ENCODE data around the gene FBXL7.

FBXL7 gene

DNA sequence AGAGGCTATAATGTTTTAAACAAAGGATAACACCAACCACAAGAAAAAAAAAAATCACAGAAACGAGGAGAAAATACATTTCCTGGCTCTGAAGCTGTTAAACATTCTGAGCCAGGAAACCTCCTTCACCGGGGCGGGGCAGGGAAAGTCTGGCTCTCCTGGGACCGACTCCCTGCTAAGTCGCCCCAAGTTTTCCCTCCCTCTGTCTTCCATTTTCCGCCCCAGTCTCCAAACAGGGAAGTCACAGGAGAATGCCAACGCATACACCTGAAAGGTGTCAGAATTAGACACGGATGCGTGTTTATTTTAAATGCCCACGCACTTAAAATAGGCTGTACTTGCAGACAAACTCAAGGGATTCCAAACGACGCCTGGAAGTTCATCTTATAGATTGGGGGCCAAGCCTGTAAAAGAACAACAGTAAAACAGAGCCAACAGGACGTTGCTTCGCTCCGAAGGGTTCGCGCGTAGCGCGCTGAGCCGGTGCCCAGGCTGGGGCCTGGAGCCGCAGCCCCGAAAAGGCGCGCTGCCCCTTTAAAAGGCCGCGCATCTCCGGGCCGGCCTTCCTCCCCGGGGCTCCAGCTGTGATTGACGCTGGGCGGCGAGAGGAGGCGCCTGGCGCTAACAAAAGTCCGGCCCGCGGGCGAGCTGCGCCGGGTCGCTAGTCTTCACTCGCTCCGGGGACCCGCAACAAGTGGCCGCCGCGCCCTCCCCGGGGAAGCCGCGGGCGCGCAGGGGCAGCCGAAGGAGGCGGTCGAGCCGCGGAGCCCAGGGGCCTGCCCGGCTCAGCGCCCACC, at the start of gene FBXL7:
Gene FBXL7 (plus strand): TSS at position 653 of the 797 bp plus-strand sequence.
- DNase-seq = no peak

GRCh38 chr5:15450473-15450872, 49.5 kb upstream of the FBXL7 start:
- DNase-seq = no peak

- no peak for DNase-seq
Observed at GRCh38 chr5:15450949-15451348, 49.0 kb upstream of the FBXL7 start.

DNA sequence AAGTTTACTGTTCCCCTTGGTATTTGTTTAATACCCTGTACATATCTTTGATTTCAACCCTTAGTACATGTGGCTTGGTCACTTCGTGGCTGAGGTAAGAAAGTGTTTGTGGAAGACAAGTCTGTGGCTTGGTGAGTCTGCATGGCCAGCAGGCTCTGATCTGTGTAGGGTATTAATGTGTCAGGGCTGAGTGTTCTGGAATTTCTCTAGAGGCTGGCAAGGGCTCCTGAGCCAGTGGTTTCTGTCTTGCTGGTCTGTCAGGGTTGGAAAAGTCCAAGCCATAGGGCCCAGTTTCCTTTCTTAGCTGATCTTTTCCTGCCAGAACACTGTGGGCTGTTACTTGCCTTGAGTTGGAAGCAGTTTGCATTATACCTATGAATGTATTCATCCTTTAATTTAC, 48.0 kb upstream of the FBXL7 start:
- no peak for DNase-seq

GRCh38 chr5:15452781-15453180, 47.2 kb upstream of the FBXL7 start:
- no peak for DNase-seq

DNA sequence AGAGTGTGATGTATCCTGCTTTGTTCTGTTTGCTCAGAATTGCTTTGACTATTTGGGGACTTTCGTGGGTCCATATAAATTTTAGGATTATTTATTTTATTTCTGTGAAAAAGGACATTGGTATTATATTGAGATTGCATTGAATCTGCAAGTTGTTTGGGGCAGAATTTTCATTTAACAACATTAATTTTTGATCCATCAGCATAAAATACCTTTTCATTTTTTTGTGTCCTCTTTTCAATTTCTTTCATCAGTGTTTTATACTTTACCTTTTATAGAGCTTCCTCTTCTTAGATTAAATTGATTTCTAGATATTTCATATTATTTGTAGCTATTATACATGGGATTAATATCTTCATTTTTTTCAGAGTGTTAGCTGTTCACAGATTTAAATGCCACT, 40.8 kb upstream of the FBXL7 start:
- no peak for DNase-seq

- no peak for DNase-seq
Observed at GRCh38 chr5:15463231-15463980, 36.6 kb upstream of the FBXL7 start.

GRCh38 chr5:15472116-15472515, 27.9 kb upstream of the FBXL7 start:
- DNase-seq = no peak

DNA sequence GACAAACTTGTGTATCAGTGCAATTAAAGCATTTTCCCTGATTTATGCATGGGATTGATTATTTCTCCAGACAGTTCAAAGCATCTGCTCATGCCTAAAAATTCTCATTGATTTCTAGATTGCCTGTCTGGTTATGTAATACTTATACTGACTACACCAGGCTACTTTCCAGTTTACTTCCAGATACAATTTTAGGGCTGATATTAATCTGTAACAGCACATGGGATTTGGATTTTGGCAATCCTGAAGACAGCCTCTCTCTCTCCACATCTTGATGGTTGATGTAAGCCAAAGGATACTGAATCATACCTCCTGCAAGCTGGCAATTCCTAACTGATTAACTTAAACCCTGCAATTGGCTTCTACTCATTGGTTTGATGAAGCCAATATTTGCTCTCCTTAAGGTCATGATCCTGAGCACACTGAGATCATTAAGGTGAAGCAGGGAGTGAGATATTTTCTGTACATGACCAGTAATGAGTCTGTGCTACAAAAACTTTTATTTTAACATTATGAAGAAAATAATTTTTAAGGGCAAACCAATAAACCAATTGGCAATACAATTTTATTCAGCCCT, 25.7 kb upstream of the FBXL7 start:
- no peak for DNase-seq

DNA sequence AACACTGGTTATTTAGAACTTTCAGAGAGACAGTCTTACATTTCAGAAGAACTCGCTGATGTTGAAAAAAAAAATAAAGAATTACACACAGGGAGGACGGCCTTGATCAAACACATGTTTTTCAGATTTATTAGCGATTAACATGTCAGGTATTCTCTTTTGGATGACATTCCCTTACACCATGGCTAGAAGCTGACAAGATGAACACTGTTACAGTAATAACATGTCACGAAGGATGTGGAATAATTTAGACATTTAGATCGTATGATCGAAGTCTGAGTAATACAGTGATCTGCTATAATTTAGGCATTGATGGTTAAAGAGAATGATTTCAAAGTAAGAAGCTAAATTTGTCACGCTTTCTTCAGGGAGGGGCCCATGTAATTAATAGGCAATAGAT, 24.6 kb upstream of the FBXL7 start:
- DNase-seq = no peak

DNA sequence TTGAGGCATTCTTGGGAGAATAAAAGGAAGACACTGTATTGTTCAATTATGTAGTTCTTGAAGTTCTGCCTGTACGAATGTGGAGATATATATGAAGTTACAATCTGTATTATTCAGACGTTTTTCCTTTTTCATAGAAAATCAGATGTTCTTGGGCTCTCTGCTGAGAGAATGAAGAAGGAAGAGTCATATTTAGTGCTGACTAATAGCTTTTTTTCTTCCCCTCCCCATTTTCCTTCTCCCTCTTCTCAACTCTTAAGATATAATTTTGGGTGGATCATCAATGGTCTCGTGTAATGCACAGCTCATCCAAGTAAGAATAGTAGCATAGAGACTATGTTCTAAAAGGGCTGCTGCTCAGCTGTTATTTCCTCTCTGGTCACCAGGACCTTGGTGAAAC, 23.0 kb upstream of the FBXL7 start:
- DNase-seq = no peak

DNA sequence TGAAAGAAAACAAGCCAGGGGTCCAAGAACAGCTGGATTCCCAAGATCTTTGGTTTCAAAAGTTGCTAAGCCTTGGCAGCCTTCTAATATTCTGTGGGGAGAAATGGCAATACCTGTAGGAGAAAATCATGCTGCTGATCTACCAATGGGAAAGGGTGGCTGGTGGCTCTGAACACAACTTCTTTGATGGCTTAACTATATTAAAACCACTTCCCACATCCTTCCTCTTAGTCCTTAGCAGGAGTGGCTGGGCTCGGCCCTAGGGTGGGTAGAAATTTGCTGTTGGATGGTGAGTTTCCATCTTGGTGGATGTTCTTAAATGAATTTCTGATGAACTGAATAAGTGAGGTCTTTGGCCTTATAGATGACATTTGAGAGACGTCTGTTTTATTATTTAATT, 19.5 kb upstream of the FBXL7 start:
- no peak for DNase-seq

DNA sequence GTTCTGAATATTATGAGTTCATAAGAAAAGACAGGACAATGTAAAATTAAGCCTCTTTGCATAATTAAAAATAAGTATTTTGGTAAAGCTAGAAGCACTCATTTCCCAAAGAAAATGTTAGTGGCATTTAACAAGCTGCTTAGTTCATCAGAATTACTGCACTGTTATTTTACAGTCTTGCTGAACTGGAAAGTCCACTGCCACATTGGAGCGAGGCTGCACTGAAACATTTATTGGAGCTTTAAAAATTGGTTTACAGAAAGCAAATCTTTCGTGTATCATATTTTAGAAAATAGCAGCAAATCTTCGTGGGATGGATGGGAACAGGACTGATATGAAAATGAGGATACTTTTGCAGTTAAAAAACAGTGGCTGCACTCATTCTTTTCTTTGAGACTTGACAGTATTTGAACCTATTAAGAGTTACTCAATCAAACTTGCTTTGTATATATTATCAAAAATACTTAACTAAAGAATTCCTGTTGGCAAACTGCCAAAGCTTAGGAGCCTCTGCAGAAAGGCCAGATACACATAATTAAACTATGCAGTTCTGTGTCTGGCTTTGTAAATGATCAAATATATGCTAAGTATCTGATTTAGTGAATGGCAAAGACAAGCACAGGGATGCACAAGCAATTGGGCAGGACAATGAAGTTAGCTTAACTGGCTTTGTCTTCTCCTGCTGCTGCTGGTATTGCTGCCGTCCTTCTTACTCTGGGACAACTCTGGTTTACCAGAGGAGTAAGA, 16.5 kb upstream of the FBXL7 start:
- DNase-seq = no peak

DNA sequence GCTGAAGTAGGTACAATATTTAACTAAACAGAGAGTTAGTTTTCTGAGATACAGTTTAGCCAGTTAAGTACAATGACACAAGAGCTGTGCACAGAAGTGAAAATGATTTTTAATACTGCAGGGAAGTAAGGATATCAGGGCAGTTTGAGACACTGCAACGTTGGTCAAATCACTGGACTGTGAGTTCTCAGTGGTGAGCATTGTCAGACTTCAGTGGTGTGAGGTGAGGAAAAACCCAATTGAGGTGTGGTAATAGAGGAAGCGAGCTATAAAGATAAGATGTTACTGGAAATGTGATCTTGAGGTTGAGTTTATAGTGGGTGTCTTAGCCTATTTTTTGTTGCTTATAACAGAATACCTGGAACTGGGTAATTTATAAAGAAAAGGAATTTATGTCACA, 12.8 kb upstream of the FBXL7 start:
- no peak for DNase-seq

DNA sequence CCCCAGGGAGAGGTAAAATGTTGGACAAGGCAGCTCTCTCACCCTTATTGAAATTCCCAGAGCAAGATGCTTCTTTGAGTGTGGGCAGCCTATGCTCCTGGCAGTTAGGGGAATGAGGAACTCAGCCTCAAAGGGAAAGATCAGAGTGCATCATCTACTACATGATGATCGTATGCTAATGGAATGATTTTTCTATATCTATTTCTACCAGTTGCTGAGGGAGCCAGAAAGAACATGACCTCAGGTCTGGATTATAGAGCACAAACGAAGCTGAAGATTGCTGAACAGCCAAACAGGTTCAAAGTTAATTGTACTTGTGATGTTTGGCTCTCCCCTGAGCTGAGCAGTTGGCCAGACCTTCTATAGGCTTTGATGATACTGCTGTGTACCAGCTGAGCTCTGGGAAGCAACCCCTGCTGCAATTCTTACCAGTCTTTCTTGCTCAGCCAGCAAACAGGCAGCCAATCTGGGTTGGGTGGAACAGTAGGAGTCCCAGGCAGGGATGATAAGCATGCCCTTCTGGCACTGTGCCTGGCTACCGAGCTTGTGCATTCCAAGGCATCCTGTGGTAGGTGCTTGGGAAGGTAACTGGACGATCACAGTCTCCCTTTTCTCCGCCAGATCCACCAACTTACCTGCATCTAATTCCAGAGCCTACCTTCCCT, 10.3 kb upstream of the FBXL7 start:
- DNase-seq = no peak

DNA sequence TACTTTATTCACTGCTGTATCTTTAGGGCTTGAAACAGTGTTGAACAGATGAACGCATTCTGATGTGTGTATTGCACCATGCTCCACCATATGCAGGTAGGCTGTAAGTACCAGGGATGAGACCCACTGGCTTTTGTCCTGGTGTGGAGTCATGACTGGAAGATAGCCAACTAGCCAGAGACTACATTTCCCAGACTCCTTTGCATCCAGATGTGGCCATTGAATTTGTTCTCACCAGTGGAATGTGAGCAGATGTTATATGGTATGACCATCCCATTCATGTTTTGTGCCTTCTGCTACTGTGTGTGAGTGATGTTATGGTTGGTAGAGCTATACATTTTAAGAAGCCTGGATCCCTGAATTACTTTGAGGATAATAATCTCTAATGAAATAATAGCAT, 7.4 kb upstream of the FBXL7 start:
- no peak for DNase-seq

GRCh38 chr5:15493501-15493900, 6.5 kb upstream of the FBXL7 start:
- DNase-seq = no peak

DNA sequence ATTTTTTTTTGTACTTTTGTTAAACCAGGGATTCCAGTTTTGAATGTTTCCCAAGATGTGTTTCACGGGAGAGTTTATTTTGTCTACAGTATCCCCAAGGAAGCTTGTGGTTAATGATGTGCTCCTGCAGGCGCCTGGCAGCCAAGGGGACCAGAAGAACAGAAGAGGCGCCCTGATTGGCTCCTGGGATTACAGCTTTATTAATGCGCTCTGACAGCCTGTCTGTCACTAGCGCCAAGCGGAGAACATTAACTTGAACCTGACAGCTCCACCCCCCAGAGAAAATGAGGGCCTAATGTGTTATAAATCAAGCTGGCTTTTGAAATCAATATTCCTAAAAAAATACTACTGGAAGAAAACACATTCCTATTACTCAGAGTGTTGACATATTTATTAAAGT, 5.0 kb upstream of the FBXL7 start:
- DNase-seq = no peak

GRCh38 chr5:15496886-15497285, 3.1 kb upstream of the FBXL7 start:
- no peak for DNase-seq

DNA sequence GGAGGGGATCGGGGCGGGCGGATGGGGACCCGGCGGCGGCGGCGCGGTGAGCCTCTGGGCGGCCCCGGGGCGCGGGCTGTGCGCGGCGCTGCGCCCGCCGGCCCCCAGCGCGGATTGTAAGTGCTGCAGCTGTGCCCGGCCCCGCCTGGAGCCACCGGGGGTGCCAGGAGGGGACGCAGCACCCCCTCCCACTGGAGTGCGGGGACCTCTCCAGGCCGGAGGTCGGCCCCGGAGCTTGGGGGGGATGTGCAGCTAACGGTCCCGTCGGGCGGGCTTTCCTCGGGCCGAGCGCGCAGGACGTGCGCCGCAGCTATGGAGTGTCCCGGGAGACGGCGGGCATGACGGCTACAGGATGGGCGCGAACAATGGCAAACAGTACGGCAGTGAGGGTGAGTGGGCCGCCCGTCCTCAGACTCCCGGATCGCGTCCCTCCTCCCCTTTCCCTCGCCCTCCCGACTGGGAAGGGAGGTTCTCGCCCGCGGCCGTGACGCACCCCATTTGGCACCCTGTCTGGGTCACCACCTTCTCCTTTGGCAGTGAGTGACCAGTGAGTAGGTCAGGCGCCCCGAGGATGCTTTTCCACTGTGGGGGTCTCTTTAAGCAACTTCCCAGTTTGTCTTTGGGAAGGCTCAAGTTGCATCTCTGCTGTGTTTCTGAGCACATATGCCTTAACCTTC, 483 bp downstream of the FBXL7 start:
- DNase-seq = no peak

DNA sequence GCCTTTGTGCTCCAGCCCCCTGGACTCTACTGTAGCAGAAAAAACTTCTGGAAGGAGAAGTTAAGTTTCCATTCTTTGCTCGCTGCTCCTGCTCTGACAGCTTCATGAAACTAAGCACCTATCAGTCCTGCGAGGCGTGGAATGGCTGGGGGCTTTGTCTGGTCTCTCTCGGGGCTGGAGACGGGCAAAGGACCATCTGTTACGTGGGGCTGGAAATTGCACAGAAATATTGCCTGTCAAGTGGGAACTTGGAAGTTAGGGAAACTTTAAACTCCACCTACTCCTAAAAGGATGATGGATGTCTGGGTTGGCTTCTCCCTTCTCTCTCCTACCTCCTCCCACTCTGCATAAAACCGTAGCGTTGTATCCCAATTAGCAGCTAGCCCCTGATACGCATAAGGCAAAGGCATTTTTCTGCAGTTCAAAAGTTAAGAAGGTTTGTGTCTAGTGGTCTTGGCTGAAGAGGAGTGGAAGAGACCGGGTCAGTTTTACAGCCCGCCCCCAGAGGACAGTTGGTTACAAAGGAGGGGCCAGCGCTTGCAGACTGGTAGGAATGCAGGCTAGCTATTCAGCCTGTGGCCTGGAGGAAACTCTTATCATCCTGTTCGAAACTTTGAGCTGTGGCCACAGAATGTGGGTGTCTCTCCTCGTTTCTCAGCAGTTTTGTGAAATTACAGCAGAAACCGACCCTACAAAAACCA, 1.3 kb downstream of the FBXL7 start:
- no peak for DNase-seq

DNA sequence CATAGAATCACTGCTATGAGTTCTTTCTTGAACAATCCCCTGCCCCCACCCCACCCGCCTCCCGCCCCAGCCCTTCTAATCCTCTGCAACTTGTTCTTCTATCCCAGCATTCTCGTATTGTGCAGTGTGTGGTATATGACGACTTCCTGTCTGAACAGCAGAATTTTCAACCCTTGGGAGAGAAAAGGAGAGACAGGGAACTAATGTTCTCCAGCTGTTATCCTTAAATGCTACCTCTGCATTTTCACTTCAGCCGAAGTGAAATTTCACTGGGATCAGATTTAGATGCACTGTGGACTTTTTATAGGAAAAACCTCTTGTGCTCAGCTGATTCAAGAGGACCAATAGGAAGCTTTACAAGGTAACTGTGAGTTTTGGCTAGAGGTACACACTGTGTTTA, 2.2 kb downstream of the FBXL7 start:
- DNase-seq = no peak
